ENCODE results near the gene MBNL1.

The MBNL1 gene

GRCh38 chr3:152268555-152269055, at the start of gene MBNL1:
TSS of gene MBNL1 (plus strand) at chr3:152268929. CDS start at chr3:152300194, 31,265 bp downstream.
- DNase-seq: peak; percentile 88 to 94

- no peak for DNase-seq
Measured at GRCh38 chr3:152219216-152219615, 49.5 kb upstream of the MBNL1 start.

- no peak for DNase-seq
Measured at GRCh38 chr3:152219769-152220255, 48.9 kb upstream of the MBNL1 start.

- DNase-seq: peak in 1 of 2 donors; percentile 40
Measured at GRCh38 chr3:152222327-152222726, 46.4 kb upstream of the MBNL1 start.

- DNase-seq: no peak
Measured at GRCh38 chr3:152225201-152225600, 43.5 kb upstream of the MBNL1 start.

- DNase-seq: no peak
Measured at GRCh38 chr3:152226176-152226575, 42.6 kb upstream of the MBNL1 start.

GRCh38 chr3:152227027-152227426, 41.7 kb upstream of the MBNL1 start:
- no peak for DNase-seq

GRCh38 chr3:152229692-152230091, 39.0 kb upstream of the MBNL1 start:
- DNase-seq: no peak

GRCh38 chr3:152230370-152230769, 38.4 kb upstream of the MBNL1 start:
- DNase-seq: no peak

GRCh38 chr3:152232001-152232400, 36.7 kb upstream of the MBNL1 start:
- no peak for DNase-seq

GRCh38 chr3:152232679-152233078, 36.0 kb upstream of the MBNL1 start:
- no peak for DNase-seq

- no peak for DNase-seq
Measured at GRCh38 chr3:152234657-152235375, 33.9 kb upstream of the MBNL1 start.

- no peak for DNase-seq
Measured at GRCh38 chr3:152235709-152236298, 32.9 kb upstream of the MBNL1 start.

GRCh38 chr3:152236716-152237115, 32.0 kb upstream of the MBNL1 start:
- peak in 1 of 2 donors; percentile 54 for DNase-seq

GRCh38 chr3:152241142-152242017, 27.3 kb upstream of the MBNL1 start:
- DNase-seq: no peak

- peak in 1 of 2 donors; percentile 57 for DNase-seq
Measured at GRCh38 chr3:152243301-152243711, 25.4 kb upstream of the MBNL1 start.

GRCh38 chr3:152243721-152244516, 24.8 kb upstream of the MBNL1 start:
- peak in 1 of 2 donors; percentile 85 for DNase-seq

GRCh38 chr3:152244517-152244888, 24.2 kb upstream of the MBNL1 start:
- no peak for DNase-seq

- DNase-seq: peak in 1 of 2 donors; percentile 27
Measured at GRCh38 chr3:152245498-152246170, 23.1 kb upstream of the MBNL1 start.

GRCh38 chr3:152251916-152252315, 16.8 kb upstream of the MBNL1 start:
- DNase-seq: no peak

- DNase-seq: no peak
Measured at GRCh38 chr3:152252755-152253154, 16.0 kb upstream of the MBNL1 start.

- DNase-seq: no peak
Measured at GRCh38 chr3:152253514-152253913, 15.2 kb upstream of the MBNL1 start.

All from bone marrow (tissue), 2 donors.